ENCODE measurements around the gene MRPL22.
A peak's percentile ranks its signal among the peaks of the same experiment; 100 is the strongest.
"Not testable (repeated sequence)": the region's sequence is repeated elsewhere in the genome, so short reads cannot be mapped to it uniquely, and the experiment has no call there.

Gene MRPL22

DNA sequence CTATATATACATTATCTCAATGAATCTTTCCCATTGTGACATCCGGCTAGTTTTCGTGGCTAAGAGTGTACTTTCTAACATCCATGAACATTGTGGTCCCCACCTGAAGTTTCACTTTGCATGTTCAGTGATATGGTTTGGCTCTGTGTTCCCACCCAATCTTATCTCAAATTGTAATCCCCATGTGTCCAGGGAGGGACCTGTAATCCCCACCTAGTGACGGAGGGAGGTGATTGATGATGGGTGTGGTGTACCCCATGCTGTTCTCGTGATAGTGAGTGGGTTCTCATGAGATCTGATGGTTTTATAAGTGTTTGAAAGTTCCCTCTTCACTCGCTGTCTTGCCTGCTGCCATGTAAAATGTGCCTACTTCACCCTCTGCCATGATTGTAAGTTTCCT, 28.1 kb downstream of the MRPL22 start:
- in situ Hi-C loops (cut with HindIII; ENCODE audit: low sequenced_read_pairs), result no loop called here

DNA sequence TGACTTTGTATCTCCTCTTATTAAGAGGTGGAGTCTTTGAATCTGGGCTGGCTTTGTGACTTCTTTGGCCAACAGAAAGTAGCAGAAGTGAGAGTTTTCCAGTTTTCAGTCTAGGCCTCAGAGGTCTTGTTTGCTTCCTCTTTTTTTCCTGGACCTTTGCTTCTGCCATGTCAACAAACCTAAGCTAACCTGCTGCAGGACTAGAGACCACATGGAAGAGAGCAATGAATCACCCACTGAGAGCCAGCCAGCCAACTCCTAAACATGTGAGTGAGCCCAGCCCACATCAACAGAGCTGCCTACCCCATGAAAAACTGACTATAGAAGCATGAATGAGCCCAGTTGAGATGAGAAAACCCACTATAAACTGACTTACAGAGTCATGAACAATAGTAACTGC, 29.9 kb downstream of the MRPL22 start:
- TF ChIP-seq CTCF (IDR thresholded peaks at IDR 0.05; ENCODE audit: low read depth, low read length, missing control alignments), result no peak
- DNase-seq (ENCODE audit: low read depth), result no peak
- in situ Hi-C loops (cut with HindIII; ENCODE audit: low sequenced_read_pairs), result no loop called here
- H3K4me3 ChIP-seq (ENCODE audit: low read depth, low read length), result no peak overlapping the region

More for the DNA sequence above, 28.1 kb downstream of the MRPL22 start:
- no peak for DNase-seq (ENCODE audit: low read depth)
- no peak for TF ChIP-seq CTCF (IDR thresholded peaks at IDR 0.05; ENCODE audit: low read depth, low read length, missing control alignments)
- H3K4me3 ChIP-seq (ENCODE audit: low read depth, low read length), result no peak overlapping the region

GRCh38 chr5:154971501-154971900, 30.6 kb downstream of the MRPL22 start:
- no peak overlapping the region for H3K4me3 ChIP-seq (ENCODE audit: low read depth, low read length)
- TF ChIP-seq CTCF (IDR thresholded peaks at IDR 0.05; ENCODE audit: low read depth, low read length, missing control alignments), result no peak
- in situ Hi-C loops (cut with HindIII; ENCODE audit: low sequenced_read_pairs), result no loop called here
- peak; percentile 33 for DNase-seq (ENCODE audit: low read depth)

- no peak for DNase-seq (ENCODE audit: low read depth)
- H3K4me3 ChIP-seq (ENCODE audit: low read depth, low read length), result no peak overlapping the region
- peak; percentile 70 for TF ChIP-seq CTCF (IDR thresholded peaks at IDR 0.05; ENCODE audit: low read depth, low read length, missing control alignments)
- in situ Hi-C loops (cut with HindIII; ENCODE audit: low sequenced_read_pairs), result no loop called here
These were observed 31.7 kb downstream of the MRPL22 start for GRCh38 chr5:154972476-154973080.

DNA sequence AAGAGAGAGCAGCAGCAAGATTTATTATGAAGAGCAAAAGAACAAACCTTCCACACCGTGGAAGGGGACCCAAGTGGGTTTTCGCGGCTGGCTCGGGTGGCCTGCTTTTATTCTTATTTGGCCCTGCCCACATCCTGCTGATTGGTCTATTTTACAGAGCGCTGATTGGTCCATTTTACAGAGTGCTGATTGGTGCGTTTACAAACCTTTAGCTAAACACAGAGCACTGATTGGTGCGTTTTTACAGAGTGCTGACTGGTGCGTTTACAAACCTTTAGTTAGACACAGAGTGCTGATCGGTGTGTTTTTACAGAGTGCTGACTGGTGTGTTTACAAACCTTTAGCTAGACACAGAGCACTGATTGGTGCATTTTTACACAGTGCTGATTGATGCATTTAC, 35.2 kb downstream of the MRPL22 start:
- H3K4me3 ChIP-seq (ENCODE audit: low read depth, low read length); DNase-seq (ENCODE audit: low read depth); in situ Hi-C loops (cut with HindIII; ENCODE audit: low sequenced_read_pairs): not testable (repeated sequence)

DNA sequence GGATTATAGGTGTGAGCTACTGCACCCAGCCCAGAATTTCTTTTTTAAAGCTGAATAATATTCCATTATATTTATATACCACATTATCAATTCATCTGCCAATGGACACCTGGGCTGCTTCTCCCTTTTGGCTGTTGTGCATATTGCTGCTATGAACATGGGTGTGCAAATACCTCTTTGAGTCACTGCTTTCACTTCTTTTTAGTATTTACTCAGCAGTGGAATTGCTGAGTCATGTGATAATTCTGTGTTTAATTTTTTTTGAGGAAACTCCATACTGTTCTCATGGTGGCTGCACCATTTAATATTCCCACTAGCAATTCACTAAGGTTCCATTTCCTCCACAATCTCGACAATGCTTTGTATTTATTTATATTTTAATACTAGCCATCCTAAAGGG, 36.5 kb downstream of the MRPL22 start:
- in situ Hi-C loops (cut with HindIII; ENCODE audit: low sequenced_read_pairs), result no loop called here
- DNase-seq (ENCODE audit: low read depth), result no peak
- no peak for TF ChIP-seq CTCF (IDR thresholded peaks at IDR 0.05; ENCODE audit: low read depth, low read length, missing control alignments)
- no peak overlapping the region for H3K4me3 ChIP-seq (ENCODE audit: low read depth, low read length)

DNA sequence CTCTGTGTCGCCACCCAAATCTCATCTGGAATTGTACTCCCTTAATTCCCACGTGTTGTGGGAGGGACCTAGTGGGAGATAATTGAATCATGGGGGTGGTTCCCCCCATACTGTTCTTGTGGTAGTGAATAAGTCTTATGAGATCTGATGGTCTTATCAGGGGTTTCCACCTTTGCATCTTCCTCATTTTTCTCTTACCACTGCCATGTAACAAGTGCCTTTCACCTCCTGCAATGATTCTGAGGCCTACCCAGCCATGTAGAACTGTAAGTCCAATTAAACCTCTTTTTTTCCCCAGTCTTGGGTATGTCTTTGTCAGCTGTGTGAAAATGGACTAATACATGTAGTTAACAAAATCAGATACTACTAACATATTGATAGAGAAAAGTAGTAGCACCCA, 37.4 kb downstream of the MRPL22 start:
- H3K4me3 ChIP-seq (ENCODE audit: low read depth, low read length); DNase-seq (ENCODE audit: low read depth); in situ Hi-C loops (cut with HindIII; ENCODE audit: low sequenced_read_pairs): not testable (repeated sequence)
